ENCODE results near the gene TTLL10. TPM values are rescaled to one million over a fixed set of nuclear protein-coding genes. Genes with fewer than 3 reads are reported as not detected.

Gene TTLL10
- total RNA-seq, 1 donor from 2014 or later = not detected

- TF ChIP-seq, protein P1, sequence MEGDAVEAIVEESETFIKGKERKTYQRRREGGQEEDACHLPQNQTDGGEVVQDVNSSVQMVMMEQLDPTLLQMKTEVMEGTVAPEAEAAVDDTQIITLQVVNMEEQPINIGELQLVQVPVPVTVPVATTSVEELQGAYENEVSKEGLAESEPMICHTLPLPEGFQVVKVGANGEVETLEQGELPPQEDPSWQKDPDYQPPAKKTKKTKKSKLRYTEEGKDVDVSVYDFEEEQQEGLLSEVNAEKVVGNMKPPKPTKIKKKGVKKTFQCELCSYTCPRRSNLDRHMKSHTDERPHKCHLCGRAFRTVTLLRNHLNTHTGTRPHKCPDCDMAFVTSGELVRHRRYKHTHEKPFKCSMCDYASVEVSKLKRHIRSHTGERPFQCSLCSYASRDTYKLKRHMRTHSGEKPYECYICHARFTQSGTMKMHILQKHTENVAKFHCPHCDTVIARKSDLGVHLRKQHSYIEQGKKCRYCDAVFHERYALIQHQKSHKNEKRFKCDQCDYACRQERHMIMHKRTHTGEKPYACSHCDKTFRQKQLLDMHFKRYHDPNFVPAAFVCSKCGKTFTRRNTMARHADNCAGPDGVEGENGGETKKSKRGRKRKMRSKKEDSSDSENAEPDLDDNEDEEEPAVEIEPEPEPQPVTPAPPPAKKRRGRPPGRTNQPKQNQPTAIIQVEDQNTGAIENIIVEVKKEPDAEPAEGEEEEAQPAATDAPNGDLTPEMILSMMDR (IDR thresholded peaks at IDR 0.05) = no peak
- TF ChIP-seq POLR2A (IDR thresholded peaks at IDR 0.05) (no peak), POLR2AphosphoS5 (IDR thresholded peaks at IDR 0.05; ENCODE audit: insufficient read depth in 1 of 2, low read depth in 1 of 2) (no peak)
- Histone ChIP-seq H3K4me1 (peaks cover 18% of the 10 kb centered on the region), H3K9me3 (no peaks in the 10 kb centered on the region), H3K27me3 (no peaks in the 10 kb centered on the region), H3K4me3 (no peak overlapping the region), H3K36me3 (no peaks in the 10 kb centered on the region), H3K27ac (no peak overlapping the region)
- intact Hi-C loops (cut with DNase I) = no loop called here
- DNase-seq (ENCODE audit: extremely low spot score in 2 of 2) = no peak
These were observed 17.3 kb upstream of the TTLL10 start for GRCh38 chr1:1156140-1157032.

DNA sequence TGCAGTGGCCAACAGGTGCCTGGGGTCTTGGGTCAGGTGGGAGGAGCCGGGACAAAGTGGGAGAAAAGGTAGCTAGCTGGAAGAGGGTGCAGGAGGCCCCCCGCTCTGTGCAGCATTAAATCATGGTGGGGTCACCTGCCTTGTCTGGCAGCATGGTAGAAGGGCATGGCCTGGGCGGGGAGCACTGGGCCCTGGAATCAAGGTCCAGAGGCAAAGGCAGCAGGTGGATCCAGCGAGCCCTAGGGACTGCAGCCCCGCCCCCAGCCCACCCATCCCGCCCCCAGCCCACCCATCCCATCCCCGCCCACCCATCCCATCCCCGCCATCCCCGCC is 16.7 kb upstream of the TTLL10 start:
- intact Hi-C loops (cut with DNase I) = no loop called here
- Histone ChIP-seq H3K4me1 (peaks cover 18% of the 10 kb centered on the region), H3K36me3 (no peaks in the 10 kb centered on the region), H3K27ac (no peak overlapping the region), H3K9me3 (no peaks in the 10 kb centered on the region), H3K27me3 (no peaks in the 10 kb centered on the region), H3K4me3 (no peak overlapping the region)
- TF ChIP-seq POLR2AphosphoS5 (IDR thresholded peaks at IDR 0.05; ENCODE audit: insufficient read depth in 1 of 2, low read depth in 1 of 2) (no peak), POLR2A (IDR thresholded peaks at IDR 0.05) (no peak)
- TF ChIP-seq, protein P1 (IDR thresholded peaks at IDR 0.05) = no peak
- no peak for DNase-seq (ENCODE audit: extremely low spot score in 2 of 2)

- Histone ChIP-seq H3K4me3 (peak overlapping the region; percentile 74 to 76), H3K4me1 (peaks cover 18% of the 10 kb centered on the region)
- intact Hi-C loops (cut with DNase I) = no loop called here
These were observed 16.2 kb upstream of the TTLL10 start for GRCh38 chr1:1157426-1157913.

DNA sequence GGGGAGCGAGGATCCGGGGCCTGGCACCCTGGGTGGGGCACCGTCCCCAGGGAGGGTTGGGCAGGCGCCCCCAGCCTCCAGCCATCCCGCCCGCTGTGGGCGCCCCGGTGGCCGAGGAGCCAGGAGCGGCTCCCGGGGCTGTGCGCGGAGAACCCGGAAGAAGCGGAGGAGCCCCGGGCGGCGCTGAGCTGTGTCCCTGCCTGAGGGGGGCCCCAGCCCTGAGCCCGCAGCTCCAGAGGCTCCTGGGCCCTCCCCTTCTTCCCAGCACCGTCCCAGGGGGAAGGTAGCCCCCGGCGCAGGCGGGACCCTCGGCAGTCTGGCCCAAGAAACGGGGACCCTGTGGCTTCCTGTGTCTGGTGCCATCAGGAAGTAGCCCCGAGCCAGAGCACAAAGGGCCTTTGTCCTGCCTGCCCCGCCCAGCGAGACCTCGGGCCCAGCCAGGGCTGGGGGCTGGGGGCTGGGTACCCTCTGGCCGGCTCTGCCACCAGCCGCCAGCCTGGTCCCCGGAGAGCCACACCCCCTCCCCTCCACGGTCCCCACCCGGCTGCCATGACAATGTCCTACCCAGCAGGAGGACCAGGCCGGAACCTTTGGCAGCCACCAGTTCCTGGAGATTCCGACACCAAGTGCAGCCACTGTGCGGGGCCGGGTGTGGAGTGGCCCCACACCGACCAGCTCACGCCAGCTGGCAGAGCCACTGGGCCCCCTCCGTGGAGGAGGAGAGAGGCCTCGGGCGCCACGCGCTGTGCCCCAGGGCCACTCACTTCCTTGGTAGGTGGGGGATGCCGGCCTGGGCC is 15.6 kb upstream of the TTLL10 start:
- intact Hi-C loops (cut with DNase I) = no loop called here
- DNase-seq (ENCODE audit: extremely low spot score in 2 of 2) = no peak

More at GRCh38 chr1:1157426-1157913, 16.2 kb upstream of the TTLL10 start:
- peak in 1 of 2 donors; percentile 90 for DNase-seq (ENCODE audit: extremely low spot score in 2 of 2)
- no peaks in the 10 kb centered on the region for H3K27me3 ChIP-seq
- peak overlapping the region; percentile 92 for H3K27ac ChIP-seq
- H3K36me3 ChIP-seq = no peaks in the 10 kb centered on the region
- TF ChIP-seq POLR2A (IDR thresholded peaks at IDR 0.05) (peak in 1 of 2 donors; percentile 69), POLR2AphosphoS5 (IDR thresholded peaks at IDR 0.05; ENCODE audit: insufficient read depth in 1 of 2, low read depth in 1 of 2) (peak; percentile 62 to 91)
- TF ChIP-seq, protein P1 (IDR thresholded peaks at IDR 0.05) = no peak
- H3K9me3 ChIP-seq = no peaks in the 10 kb centered on the region

More for the DNA sequence above, 15.6 kb upstream of the TTLL10 start:
- no peaks in the 10 kb centered on the region for H3K9me3 ChIP-seq
- peaks cover 18% of the 10 kb centered on the region for H3K4me1 ChIP-seq
- no peaks in the 10 kb centered on the region for H3K36me3 ChIP-seq
- H3K27me3 ChIP-seq = no peaks in the 10 kb centered on the region
- H3K27ac ChIP-seq = peak overlapping the region; percentile 92
- TF ChIP-seq, protein P1 (IDR thresholded peaks at IDR 0.05) = no peak
- TF ChIP-seq POLR2A (IDR thresholded peaks at IDR 0.05) = no peak
- peak overlapping the region; percentile 74 to 76 for H3K4me3 ChIP-seq

Data from vagina (tissue), 2 donors.